AG09319 (cell line): Measurements from ENCODE around the gene KIAA1614.
"Not testable (repeated sequence)": the region's sequence is repeated elsewhere in the genome, so short reads cannot be mapped to it uniquely, and the experiment has no call there.

Experiments
- DNase-seq: peaks from one replicate; pipeline ENCODE4 v3.0.0-alpha.2; 2010; ENCODE audit warnings: low read depth; ENCODE audit errors: extremely low read depth
- CTCF ChIP-seq: IDR thresholded peaks from 2 replicates; pipeline ENCODE4 v1.5.1; 2011; ENCODE audit warnings: low read depth, mild to moderate bottlenecking, inconsistent platforms, low read length, moderate library complexity

KIAA1614 gene

GRCh38 chr1:180967558-180967957 lies 54.9 kb downstream of the KIAA1614 start:
- TF ChIP-seq CTCF = no peak
- no peak for DNase-seq

GRCh38 chr1:180968834-180969233 lies 56.1 kb downstream of the KIAA1614 start:
- not testable (repeated sequence) for DNase-seq

- DNase-seq = no peak
- no peak for TF ChIP-seq CTCF
Observed at GRCh38 chr1:180969434-180969833, 56.7 kb downstream of the KIAA1614 start.

GRCh38 chr1:180970333-180971079 lies 57.8 kb downstream of the KIAA1614 start:
- DNase-seq = no peak
- TF ChIP-seq CTCF = no peak

- TF ChIP-seq CTCF = no peak
- DNase-seq = no peak
Observed at GRCh38 chr1:180971273-180971997, 58.7 kb downstream of the KIAA1614 start.

- DNase-seq = no peak
- no peak for TF ChIP-seq CTCF
Observed at GRCh38 chr1:180973369-180973768, 60.7 kb downstream of the KIAA1614 start.

- TF ChIP-seq CTCF = no peak
- DNase-seq = no peak
Observed at GRCh38 chr1:180974236-180974635, 61.5 kb downstream of the KIAA1614 start.
